ENCODE results near the gene MFSD6L.

MFSD6L gene

GRCh38 chr17:8749616-8750015, 49.5 kb downstream of the MFSD6L start:
- H3K27ac ChIP-seq = no peak overlapping the region
- ChIA-PET CTCF (interaction anchor here (0.7 kb wide), 2 partner anchors 56 to 221 kb away, joined by 4 to 5 read pairs; no protein-coding TSS in a partner anchor), POLR2A (ENCODE audit: low non-redundant PET) (no interaction called here)
- no peak for DNase-seq (ENCODE audit: low spot score)
- TF ChIP-seq, protein P1, sequence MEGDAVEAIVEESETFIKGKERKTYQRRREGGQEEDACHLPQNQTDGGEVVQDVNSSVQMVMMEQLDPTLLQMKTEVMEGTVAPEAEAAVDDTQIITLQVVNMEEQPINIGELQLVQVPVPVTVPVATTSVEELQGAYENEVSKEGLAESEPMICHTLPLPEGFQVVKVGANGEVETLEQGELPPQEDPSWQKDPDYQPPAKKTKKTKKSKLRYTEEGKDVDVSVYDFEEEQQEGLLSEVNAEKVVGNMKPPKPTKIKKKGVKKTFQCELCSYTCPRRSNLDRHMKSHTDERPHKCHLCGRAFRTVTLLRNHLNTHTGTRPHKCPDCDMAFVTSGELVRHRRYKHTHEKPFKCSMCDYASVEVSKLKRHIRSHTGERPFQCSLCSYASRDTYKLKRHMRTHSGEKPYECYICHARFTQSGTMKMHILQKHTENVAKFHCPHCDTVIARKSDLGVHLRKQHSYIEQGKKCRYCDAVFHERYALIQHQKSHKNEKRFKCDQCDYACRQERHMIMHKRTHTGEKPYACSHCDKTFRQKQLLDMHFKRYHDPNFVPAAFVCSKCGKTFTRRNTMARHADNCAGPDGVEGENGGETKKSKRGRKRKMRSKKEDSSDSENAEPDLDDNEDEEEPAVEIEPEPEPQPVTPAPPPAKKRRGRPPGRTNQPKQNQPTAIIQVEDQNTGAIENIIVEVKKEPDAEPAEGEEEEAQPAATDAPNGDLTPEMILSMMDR (conservative IDR thresholded peaks at IDR 0.05; ENCODE audit: low read depth) = no peak

- no peak for DNase-seq (ENCODE audit: low spot score)
- H3K27ac ChIP-seq = no peak overlapping the region
- TF ChIP-seq, protein P1 (conservative IDR thresholded peaks at IDR 0.05; ENCODE audit: low read depth) = no peak
- ChIA-PET CTCF (interaction anchor here (0.7 to 0.8 kb wide), 2 partner anchors 10 to 145 kb away, joined by 3 read pairs; no protein-coding TSS in a partner anchor), POLR2A (ENCODE audit: low non-redundant PET) (no interaction called here)
Observed at GRCh38 chr17:8747742-8748141, 51.4 kb downstream of the MFSD6L start.
